CD4-positive, alpha-beta memory T cell (primary cell): ENCODE data around the gene HMCN2. TPM values are rescaled to one million over a fixed set of nuclear protein-coding genes. Genes with fewer than 3 reads are reported as not detected.
A peak's percentile ranks its signal among the peaks of the same experiment; 100 is the strongest.
"Not testable (repeated sequence)": the region's sequence is repeated elsewhere in the genome, so short reads cannot be mapped to it uniquely, and the experiment has no call there.

Source experiments
- CTCF ChIA-PET: fragments of 350-600 bp; sonication (Branson Sonifier 250); formaldehyde crosslinking; loops from one replicate; lab custom pipeline; 2021; ENCODE audit warnings: inconsistent platforms; ENCODE audit not compliant: partially characterized antibody; lab: Charles Lee
- POLR2A ChIA-PET: fragments of 350-600 bp; sonication (Branson Sonifier 250); formaldehyde crosslinking; loops from one replicate; lab custom pipeline; 2021; ENCODE audit not compliant: partially characterized antibody; lab: Charles Lee
- DNase-seq, 5 donors: peaks; one replicate each; pipeline versions ENCODE4 v3.0.0 to v3.0.0-alpha.2; 2020 to 2022; ENCODE audit warnings: mixed read lengths in 1 of 5
- H3K27ac ChIP-seq: one replicate; pipeline ENCODE4 v1.7.0; 2013; ENCODE audit warnings: low read depth, low read length
- H3K27me3 ChIP-seq: 2 replicates; pipeline ENCODE4 v1.7.0; 2013; ENCODE audit warnings: mild to moderate bottlenecking, low read length, moderate library complexity; ENCODE audit not compliant: insufficient read depth
- H3K36me3 ChIP-seq: 2 replicates; pipeline ENCODE4 v1.7.0; 2013; ENCODE audit warnings: mild to moderate bottlenecking, low read length, moderate library complexity; ENCODE audit not compliant: insufficient read depth
- H3K4me1 ChIP-seq: 2 replicates; pipeline ENCODE4 v1.7.0; 2013; ENCODE audit warnings: mild to moderate bottlenecking, low read length, moderate library complexity; ENCODE audit not compliant: insufficient read depth
- H3K4me3 ChIP-seq, 2 donors: one replicate each; pipeline ENCODE4 v1.7.0; 2013; ENCODE audit warnings: low read length in 2 of 2, mild to moderate bottlenecking in 1 of 2
- H3K9me3 ChIP-seq, 2 donors: one replicate each; pipeline ENCODE4 v1.7.0; 2013; ENCODE audit warnings: low read length in 2 of 2, control low read depth in 1 of 2; ENCODE audit not compliant: control insufficient read depth in 1 of 2
- H3K27ac Mint-ChIP-seq, 7 donors: one replicate each; pipeline ENCODE4 v1.8.0; 2020 to 2021; ENCODE audit warnings: mixed read lengths in 7 of 7, mild to moderate bottlenecking in 6 of 7, inconsistent platforms in 3 of 7, moderate library complexity in 3 of 7
- H3K27me3 Mint-ChIP-seq, 2 donors: one replicate each; pipeline ENCODE4 v1.8.0; 2020 to 2021; ENCODE audit warnings: mixed read lengths in 2 of 2
- H3K36me3 Mint-ChIP-seq, 2 donors: one replicate each; pipeline ENCODE4 v1.8.0; 2020 to 2021; ENCODE audit warnings: mixed read lengths in 2 of 2, inconsistent platforms in 1 of 2, mild to moderate bottlenecking in 1 of 2
- H3K4me1 Mint-ChIP-seq, 4 donors: one replicate each; pipeline ENCODE4 v1.8.0; 2020 to 2021; ENCODE audit warnings: mixed read lengths in 4 of 4, mild to moderate bottlenecking in 1 of 4
- H3K4me3 Mint-ChIP-seq, 8 donors: one replicate each; pipeline ENCODE4 v1.8.0; 2020 to 2021; ENCODE audit warnings: mixed read lengths in 8 of 8, mild to moderate bottlenecking in 7 of 8, moderate library complexity in 6 of 8, inconsistent platforms in 3 of 8
- H3K9me3 Mint-ChIP-seq, 8 donors: one replicate each; pipeline ENCODE4 v1.8.0; 2020 to 2021; ENCODE audit warnings: mixed read lengths in 8 of 8, mild to moderate bottlenecking in 5 of 8, inconsistent platforms in 3 of 8, moderate library complexity in 1 of 8
- intact Hi-C: fragments of 100-400 bp; cut with micrococcal nuclease; formaldehyde crosslinking; loops from one replicate; pipeline ENCODE4 v1.15.1; 2023
- polyA plus RNA-seq, 2 donors: library from polyadenylated mRNA; unstranded; fragments of 300-500 nt; fragmentation: Illumina TruSeq; gene quantifications; one replicate each; pipeline ENCODE4 v1.2.3, GENCODE V29; 2021
- total RNA-seq, 2 experiments: library from RNA; stranded (reverse); gene quantifications; one replicate each; pipeline ENCODE4 v1.2.3, GENCODE V29; 2021

Gene HMCN2
- total and polyA plus RNA-seq, 4 experiments from 2014 or later = not detected

- Mint-ChIP-seq H3K4me3 (peak overlapping the region in 1 of 8 donors; percentile 34), H3K4me1 (peaks cover 0 to 8% (median under 1%) of the 10 kb centered on the region in 4 donors), H3K9me3 (peaks cover 0 to 4% (median 0%) of the 10 kb centered on the region in 8 donors), H3K27me3 (peaks cover 16 to 17% of the 10 kb centered on the region in 2 donors), H3K27ac (no peak overlapping the region), H3K36me3 (no peaks in the 10 kb centered on the region)
- H3K4me1 ChIP-seq = no peaks in the 10 kb centered on the region
- POLR2A ChIA-PET = no interaction called here
- H3K27ac ChIP-seq = no peak overlapping the region
- no peaks in the 10 kb centered on the region for H3K36me3 ChIP-seq
- H3K27me3 ChIP-seq = no peaks in the 10 kb centered on the region
- CTCF ChIA-PET = no interaction called here
- H3K9me3 ChIP-seq = no peaks in the 10 kb centered on the region
- no peak for DNase-seq
- intact Hi-C loops = no loop called here
- no peak overlapping the region for H3K4me3 ChIP-seq
These were observed 168.3 kb downstream of the HMCN2 start for GRCh38 chr9:130433947-130434262.

- H3K27me3 ChIP-seq, POLR2A ChIA-PET, H3K27ac ChIP-seq, H3K36me3 Mint-ChIP-seq, intact Hi-C loops, H3K27ac Mint-ChIP-seq, H3K4me1 ChIP-seq, H3K9me3 Mint-ChIP-seq, H3K4me3 Mint-ChIP-seq, H3K4me3 ChIP-seq, H3K4me1 Mint-ChIP-seq, H3K36me3 ChIP-seq, DNase-seq, H3K9me3 ChIP-seq, CTCF ChIA-PET: not testable (repeated sequence)
- peaks cover 17 to 19% of the 10 kb centered on the region in 2 donors for H3K27me3 Mint-ChIP-seq
These were observed 169.1 kb downstream of the HMCN2 start for GRCh38 chr9:130434656-130435055.

- no peak overlapping the region for H3K4me3 ChIP-seq
- no peaks in the 10 kb centered on the region for H3K4me1 ChIP-seq
- H3K27ac ChIP-seq = no peak overlapping the region
- Mint-ChIP-seq H3K27me3 (peaks cover 16% of the 10 kb centered on the region in 2 donors), H3K9me3 (peaks cover 2 to 22% (median 16%) of the 10 kb centered on the region in 8 donors), H3K36me3 (peaks cover 0 to 10% of the 10 kb centered on the region in 2 donors), H3K4me1 (peaks cover 0 to 8% (median 0%) of the 10 kb centered on the region in 4 donors), H3K4me3 (no peak overlapping the region), H3K27ac (no peak overlapping the region)
- POLR2A ChIA-PET = no interaction called here
- DNase-seq = no peak
- H3K36me3 ChIP-seq = no peaks in the 10 kb centered on the region
- intact Hi-C loops = no loop called here
- H3K9me3 ChIP-seq = no peaks in the 10 kb centered on the region
- no peaks in the 10 kb centered on the region for H3K27me3 ChIP-seq
- CTCF ChIA-PET = no interaction called here
These were observed 171.6 kb downstream of the HMCN2 start for GRCh38 chr9:130437011-130437789.

- POLR2A ChIA-PET = no interaction called here
- intact Hi-C loops = no loop called here
- CTCF ChIA-PET = no interaction called here
- H3K4me1 Mint-ChIP-seq = peaks cover 0 to 3% (median 0%) of the 10 kb centered on the region in 4 donors
- H3K27me3 Mint-ChIP-seq = peaks cover 12 to 16% of the 10 kb centered on the region in 2 donors
- Histone ChIP-seq H3K27ac (no peak overlapping the region), H3K36me3 (no peaks in the 10 kb centered on the region), H3K27me3 (no peaks in the 10 kb centered on the region), H3K4me3 (no peak overlapping the region), H3K9me3 (no peaks in the 10 kb centered on the region), H3K4me1 (no peaks in the 10 kb centered on the region)
- H3K36me3 Mint-ChIP-seq = peaks cover 0 to 10% of the 10 kb centered on the region in 2 donors
- no peak for DNase-seq
- H3K9me3 Mint-ChIP-seq = peaks cover 2 to 24% (median 16%) of the 10 kb centered on the region in 8 donors
- H3K4me3 Mint-ChIP-seq = no peak overlapping the region
- H3K27ac Mint-ChIP-seq = peak overlapping the region in 1 of 7 donors; percentile 52
These were observed 172.9 kb downstream of the HMCN2 start for GRCh38 chr9:130438382-130438981.

GRCh38 chr9:130441031-130441430, 175.5 kb downstream of the HMCN2 start:
- Histone ChIP-seq H3K4me1 (peaks cover 4% of the 10 kb centered on the region), H3K27me3 (peaks cover 6% of the 10 kb centered on the region), H3K27ac (no peak overlapping the region), H3K36me3 (no peaks in the 10 kb centered on the region), H3K4me3 (no peak overlapping the region), H3K9me3 (no peaks in the 10 kb centered on the region)
- peaks cover 0 to 6% (median 2%) of the 10 kb centered on the region in 4 donors for H3K4me1 Mint-ChIP-seq
- no peak overlapping the region for H3K4me3 Mint-ChIP-seq
- H3K27ac Mint-ChIP-seq = no peak overlapping the region
- CTCF ChIA-PET = no interaction called here
- POLR2A ChIA-PET = no interaction called here
- DNase-seq = no peak
- peaks cover 2 to 24% (median 16%) of the 10 kb centered on the region in 8 donors for H3K9me3 Mint-ChIP-seq
- H3K36me3 Mint-ChIP-seq = peaks cover 0 to 10% of the 10 kb centered on the region in 2 donors
- peaks cover 12 to 20% of the 10 kb centered on the region in 2 donors for H3K27me3 Mint-ChIP-seq
- intact Hi-C loops = no loop called here

GRCh38 chr9:130442746-130443455, 177.3 kb downstream of the HMCN2 start:
- peak overlapping the region in 1 of 8 donors; percentile 17 for H3K4me3 Mint-ChIP-seq
- no peaks in the 10 kb centered on the region for H3K9me3 ChIP-seq
- peaks cover 0 to 6% (median 2%) of the 10 kb centered on the region in 4 donors for H3K4me1 Mint-ChIP-seq
- no peak overlapping the region for H3K4me3 ChIP-seq
- H3K36me3 ChIP-seq = no peaks in the 10 kb centered on the region
- DNase-seq = no peak
- peaks cover 4% of the 10 kb centered on the region for H3K4me1 ChIP-seq
- H3K27ac ChIP-seq = no peak overlapping the region
- POLR2A ChIA-PET = no interaction called here
- H3K36me3 Mint-ChIP-seq = peaks cover 0 to 10% of the 10 kb centered on the region in 2 donors
- no peak overlapping the region for H3K27ac Mint-ChIP-seq
- H3K9me3 Mint-ChIP-seq = peaks cover 2 to 24% (median 16%) of the 10 kb centered on the region in 8 donors
- CTCF ChIA-PET = no interaction called here
- H3K27me3 Mint-ChIP-seq = peaks cover 20 to 22% of the 10 kb centered on the region in 2 donors
- intact Hi-C loops = no loop called here
- H3K27me3 ChIP-seq = peaks cover 6% of the 10 kb centered on the region

GRCh38 chr9:130443456-130443801, 177.9 kb downstream of the HMCN2 start:
- Mint-ChIP-seq H3K36me3 (peaks cover 0 to 10% of the 10 kb centered on the region in 2 donors), H3K9me3 (peaks cover 2 to 24% (median 16%) of the 10 kb centered on the region in 8 donors), H3K27ac (no peak overlapping the region), H3K27me3 (peaks cover 24 to 26% of the 10 kb centered on the region in 2 donors), H3K4me1 (peaks cover 0 to 6% (median 2%) of the 10 kb centered on the region in 4 donors), H3K4me3 (peak overlapping the region in 4 of 8 donors; percentile 17 to 52 (median 48))
- Histone ChIP-seq H3K36me3 (no peaks in the 10 kb centered on the region), H3K27me3 (peaks cover 6% of the 10 kb centered on the region), H3K27ac (no peak overlapping the region), H3K9me3 (no peaks in the 10 kb centered on the region), H3K4me1 (peaks cover 4% of the 10 kb centered on the region), H3K4me3 (no peak overlapping the region)
- no peak for DNase-seq
- POLR2A ChIA-PET = no interaction called here
- intact Hi-C loops = no loop called here
- CTCF ChIA-PET = no interaction called here
